ENCODE measurements around the gene DGKG.

Gene DGKG

DNA sequence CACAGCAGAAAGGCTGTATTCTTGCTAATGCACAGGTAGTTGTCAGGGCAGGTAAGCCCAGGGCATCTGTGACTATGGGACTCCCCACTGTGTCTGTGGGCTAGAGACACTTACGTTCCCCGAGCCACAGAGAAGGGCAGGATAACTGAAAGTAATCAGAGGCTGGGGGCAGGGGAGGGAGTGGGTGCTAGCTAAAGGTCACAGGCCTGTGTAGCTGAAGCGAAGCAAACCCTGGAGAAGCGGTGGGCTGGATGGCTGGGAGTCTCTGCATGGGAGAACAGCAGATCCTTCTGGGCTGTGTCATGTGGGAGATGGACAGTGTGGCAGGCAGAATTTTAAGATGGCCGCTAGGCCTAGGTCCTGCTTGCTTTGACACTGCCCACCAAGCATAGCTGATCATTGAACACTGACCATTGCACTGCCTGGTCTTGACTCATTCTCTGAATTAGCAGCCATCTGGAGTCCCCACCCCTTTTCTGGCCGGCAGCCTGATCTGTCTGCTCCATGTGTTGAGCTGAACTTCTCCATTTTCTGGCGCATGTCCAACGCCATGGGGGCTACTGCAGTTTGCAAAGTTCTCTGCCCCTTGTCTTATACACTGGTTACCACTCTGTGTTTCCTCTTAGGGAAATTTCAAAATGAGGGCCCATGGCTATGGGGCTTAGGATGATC, 110.0 kb downstream of the DGKG start:
- H3K4me3 ChIP-seq (ENCODE audit: low read depth, low read length), result no peak overlapping the region
- H3K9me3 ChIP-seq (ENCODE audit: severe bottlenecking), result no peaks in the 10 kb centered on the region
- TF ChIP-seq, protein P1, sequence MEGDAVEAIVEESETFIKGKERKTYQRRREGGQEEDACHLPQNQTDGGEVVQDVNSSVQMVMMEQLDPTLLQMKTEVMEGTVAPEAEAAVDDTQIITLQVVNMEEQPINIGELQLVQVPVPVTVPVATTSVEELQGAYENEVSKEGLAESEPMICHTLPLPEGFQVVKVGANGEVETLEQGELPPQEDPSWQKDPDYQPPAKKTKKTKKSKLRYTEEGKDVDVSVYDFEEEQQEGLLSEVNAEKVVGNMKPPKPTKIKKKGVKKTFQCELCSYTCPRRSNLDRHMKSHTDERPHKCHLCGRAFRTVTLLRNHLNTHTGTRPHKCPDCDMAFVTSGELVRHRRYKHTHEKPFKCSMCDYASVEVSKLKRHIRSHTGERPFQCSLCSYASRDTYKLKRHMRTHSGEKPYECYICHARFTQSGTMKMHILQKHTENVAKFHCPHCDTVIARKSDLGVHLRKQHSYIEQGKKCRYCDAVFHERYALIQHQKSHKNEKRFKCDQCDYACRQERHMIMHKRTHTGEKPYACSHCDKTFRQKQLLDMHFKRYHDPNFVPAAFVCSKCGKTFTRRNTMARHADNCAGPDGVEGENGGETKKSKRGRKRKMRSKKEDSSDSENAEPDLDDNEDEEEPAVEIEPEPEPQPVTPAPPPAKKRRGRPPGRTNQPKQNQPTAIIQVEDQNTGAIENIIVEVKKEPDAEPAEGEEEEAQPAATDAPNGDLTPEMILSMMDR (IDR thresholded peaks at IDR 0.05; ENCODE audit: low read depth, low read length), result no peak
- H3K27ac ChIP-seq, result no peak overlapping the region
- peaks cover 21% of the 10 kb centered on the region for H3K27me3 ChIP-seq (ENCODE audit: insufficient read depth, low read depth, severe bottlenecking)
- DNase-seq, result no peak
- no peaks in the 10 kb centered on the region for H3K36me3 ChIP-seq

DNA sequence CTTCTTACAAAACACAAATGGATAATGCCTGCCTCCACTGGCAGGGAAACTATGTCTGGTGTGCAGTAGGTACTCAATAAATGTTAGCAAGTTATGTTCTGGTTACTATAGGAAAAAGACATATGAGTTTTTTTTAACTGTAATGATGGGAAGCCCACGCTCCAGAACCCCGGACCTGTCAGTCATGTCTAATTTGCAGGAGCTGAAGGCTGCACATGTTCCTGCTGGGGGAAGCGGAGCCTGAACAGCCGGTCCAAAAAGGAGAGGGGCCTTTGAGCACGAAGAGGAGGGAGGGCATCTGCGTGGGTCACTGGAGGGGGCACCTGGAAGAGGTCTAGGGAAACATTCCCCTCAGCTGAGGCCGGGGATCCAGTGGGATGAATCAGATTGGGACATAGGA, 113.2 kb downstream of the DGKG start:
- Histone ChIP-seq H3K9me3 (ENCODE audit: severe bottlenecking) (no peaks in the 10 kb centered on the region), H3K4me3 (ENCODE audit: low read depth, low read length) (no peak overlapping the region), H3K27ac (no peak overlapping the region), H3K36me3 (no peaks in the 10 kb centered on the region), H3K27me3 (ENCODE audit: insufficient read depth, low read depth, severe bottlenecking) (peaks cover 30% of the 10 kb centered on the region)
- TF ChIP-seq, protein P1 (IDR thresholded peaks at IDR 0.05; ENCODE audit: low read depth, low read length), result no peak
- DNase-seq, result no peak

DNA sequence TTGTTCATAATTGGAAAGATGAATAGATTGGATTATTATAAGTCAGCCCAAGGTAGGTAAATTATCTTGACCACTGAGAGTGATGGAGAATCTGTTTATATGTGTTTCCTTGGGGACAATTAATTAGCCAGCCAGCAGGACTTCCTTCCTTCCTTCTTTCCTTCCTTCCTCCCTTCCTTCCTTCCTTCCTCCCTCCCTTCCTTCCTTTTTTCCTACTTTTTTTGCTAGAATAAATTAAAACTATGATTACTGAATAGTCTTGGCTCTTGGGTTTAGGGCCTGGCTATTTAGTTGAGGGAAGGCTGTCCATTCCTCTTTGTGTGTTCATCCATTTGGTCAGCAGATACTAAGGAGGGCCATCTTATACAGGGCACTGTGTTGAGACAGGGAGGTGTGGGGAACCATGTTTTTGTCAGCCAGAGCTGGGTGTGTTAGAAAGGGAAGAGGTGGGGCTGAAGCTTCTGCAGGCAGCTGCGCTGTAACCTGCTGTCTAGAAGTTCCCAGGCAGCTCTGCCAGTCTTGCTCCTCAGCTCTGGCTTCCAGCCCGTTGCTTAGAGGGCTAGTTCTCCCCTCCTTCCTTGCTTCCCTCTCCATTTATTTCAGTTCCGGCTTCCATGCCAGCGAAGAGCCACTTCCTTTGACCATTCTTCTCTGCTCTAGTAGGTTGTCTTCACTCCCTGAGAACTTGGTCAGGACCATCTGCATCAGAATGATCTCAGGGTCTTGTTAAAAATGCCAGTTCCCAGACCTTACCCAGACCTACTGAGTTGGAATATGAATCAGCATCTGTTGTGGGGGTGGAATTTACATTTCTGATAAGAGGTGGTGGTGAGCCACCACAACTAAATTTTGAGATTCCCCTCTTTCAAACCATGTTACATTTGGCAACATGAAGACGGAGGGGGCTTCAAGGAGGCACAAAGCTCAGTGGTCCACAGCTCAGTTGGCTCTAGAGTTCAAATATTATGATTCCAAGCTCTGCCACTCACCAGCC, 113.9 kb downstream of the DGKG start:
- Histone ChIP-seq H3K27ac (no peak overlapping the region), H3K27me3 (ENCODE audit: insufficient read depth, low read depth, severe bottlenecking) (peaks cover 25% of the 10 kb centered on the region), H3K36me3 (no peaks in the 10 kb centered on the region), H3K9me3 (ENCODE audit: severe bottlenecking) (no peaks in the 10 kb centered on the region), H3K4me3 (ENCODE audit: low read depth, low read length) (no peak overlapping the region)
- DNase-seq, result no peak
- TF ChIP-seq, protein P1 (IDR thresholded peaks at IDR 0.05; ENCODE audit: low read depth, low read length), result no peak

DNA sequence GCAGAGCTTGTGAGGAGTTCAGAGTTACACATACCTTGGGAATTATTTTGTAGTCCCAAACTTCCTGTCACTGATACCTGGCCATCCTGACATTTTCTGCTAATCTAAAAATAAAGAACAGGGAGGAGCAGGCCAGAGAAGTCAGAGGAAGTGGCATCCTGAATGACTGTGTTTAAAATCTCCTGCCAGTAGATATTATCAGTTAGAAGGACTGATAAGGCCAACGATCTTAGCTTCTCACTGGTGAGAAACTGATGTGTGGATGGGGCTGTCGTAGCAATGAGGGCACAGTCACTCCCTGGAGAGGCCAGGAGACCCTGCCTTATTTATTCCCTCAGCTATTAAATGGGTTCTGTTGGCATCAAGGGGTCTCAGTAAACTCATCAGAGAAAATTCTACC, 115.1 kb downstream of the DGKG start:
- H3K27me3 ChIP-seq (ENCODE audit: insufficient read depth, low read depth, severe bottlenecking), result peaks cover 14% of the 10 kb centered on the region
- H3K9me3 ChIP-seq (ENCODE audit: severe bottlenecking), result no peaks in the 10 kb centered on the region
- TF ChIP-seq, protein P1 (IDR thresholded peaks at IDR 0.05; ENCODE audit: low read depth, low read length), result no peak
- H3K27ac ChIP-seq, result no peak overlapping the region
- no peak for DNase-seq
- no peaks in the 10 kb centered on the region for H3K36me3 ChIP-seq
- no peak overlapping the region for H3K4me3 ChIP-seq (ENCODE audit: low read depth, low read length)

DNA sequence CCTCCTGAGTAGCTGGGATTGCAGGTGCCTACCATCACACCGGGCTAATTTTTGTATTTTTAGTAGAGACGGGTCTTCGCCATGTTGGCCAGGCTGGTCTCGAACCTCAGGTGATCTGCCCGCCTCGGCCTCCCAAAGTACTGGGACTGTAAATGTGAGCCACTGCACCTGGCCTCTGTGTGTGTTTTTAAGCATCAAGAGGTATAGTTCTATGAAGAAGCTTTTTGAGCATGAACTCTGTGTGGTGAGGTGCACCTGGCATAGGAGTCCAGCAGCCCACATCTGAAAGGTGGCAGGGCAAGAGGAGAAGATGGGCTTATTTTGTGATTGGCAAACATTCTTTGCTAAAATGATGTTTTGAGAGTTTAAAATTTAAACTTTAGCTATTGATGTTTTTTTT, 118.0 kb downstream of the DGKG start:
- no peaks in the 10 kb centered on the region for H3K36me3 ChIP-seq
- TF ChIP-seq, protein P1 (IDR thresholded peaks at IDR 0.05; ENCODE audit: low read depth, low read length), result no peak
- DNase-seq, result no peak

More for the DNA sequence above, 118.0 kb downstream of the DGKG start:
- H3K27me3 ChIP-seq (ENCODE audit: insufficient read depth, low read depth, severe bottlenecking), result peaks cover 12% of the 10 kb centered on the region
- H3K4me3 ChIP-seq (ENCODE audit: low read depth, low read length), result no peak overlapping the region
- H3K27ac ChIP-seq, result no peak overlapping the region
- H3K9me3 ChIP-seq (ENCODE audit: severe bottlenecking), result no peaks in the 10 kb centered on the region
